SK-N-SH treated with all-trans-retinoic acid at 6 μM for 48 hours (cell line): ENCODE results near the gene CYSRT1.

Experiments used
- ATAC-seq: fragments of 200-7000 bp; cut with Tn5 transposase; 3 replicates; pipeline ENCODE4 v1.9.1; 2020; ENCODE audit warnings: mild to moderate bottlenecking, moderate library complexity
- ARNTL ChIP-seq: fragments of 450-650 bp; formaldehyde crosslinking; IDR thresholded peaks from 2 replicates; pipeline ENCODE4 v1.5.0; 2020; ENCODE audit warnings: low read depth, mild to moderate bottlenecking, moderate library complexity, borderline replicate concordance
- BACH2 ChIP-seq: fragments of 250-450 bp; sonication (Bioruptor Pico); IDR thresholded peaks from 2 replicates; pipeline ENCODE4 v1.9.0; 2021; ENCODE audit warnings: mild to moderate bottlenecking, borderline replicate concordance
- CSDC2 ChIP-seq: fragments of 250-450 bp; sonication (Bioruptor Pico); IDR thresholded peaks from 2 replicates; pipeline ENCODE4 v1.5.0; 2020; ENCODE audit warnings: mild to moderate bottlenecking, moderate library complexity
- CSRNP3 ChIP-seq: fragments of 250-450 bp; sonication (Bioruptor Pico); IDR thresholded peaks from 2 replicates; pipeline ENCODE4 v1.5.1; 2021; ENCODE audit warnings: mild to moderate bottlenecking, moderate library complexity
- GLIS3 ChIP-seq: fragments of 250-450 bp; sonication (Bioruptor Pico); IDR thresholded peaks from 2 replicates; pipeline ENCODE4 v1.5.0; 2020; ENCODE audit warnings: mild to moderate bottlenecking, moderate library complexity
- ISL1 ChIP-seq: fragments of 250-450 bp; sonication (Bioruptor Pico); IDR thresholded peaks from 2 replicates; pipeline ENCODE4 v2.1.2; 2022; ENCODE audit warnings: mild to moderate bottlenecking, moderate library complexity
- OSR1 ChIP-seq: fragments of 250-450 bp; sonication (Bioruptor Pico); IDR thresholded peaks from 2 replicates; pipeline ENCODE4 v1.8.0; 2022; ENCODE audit warnings: moderate library complexity, mild to moderate bottlenecking, inconsistent platforms
- PATZ1 ChIP-seq: fragments of 250-450 bp; sonication (Bioruptor Pico); IDR thresholded peaks from 2 replicates; pipeline ENCODE4 v1.8.0; 2020; ENCODE audit warnings: mild to moderate bottlenecking, moderate library complexity, borderline replicate concordance
- POU6F1 ChIP-seq: fragments of 250-450 bp; sonication (Bioruptor Pico); IDR thresholded peaks from 2 replicates; pipeline ENCODE4 v1.8.0; 2021; ENCODE audit warnings: low read depth, mild to moderate bottlenecking, moderate library complexity, borderline replicate concordance
- PPARA ChIP-seq: fragments of 250-450 bp; sonication (Bioruptor Pico); IDR thresholded peaks from 2 replicates; pipeline ENCODE4 v1.5.0; 2020; ENCODE audit warnings: mild to moderate bottlenecking, borderline replicate concordance
- RARB ChIP-seq: fragments of 250-450 bp; sonication (Bioruptor Pico); IDR thresholded peaks from 2 replicates; pipeline ENCODE4 v1.8.0; 2021; ENCODE audit warnings: mild to moderate bottlenecking, moderate library complexity
- SNAI2 ChIP-seq: fragments of 250-450 bp; sonication (Bioruptor Pico); IDR thresholded peaks from 2 replicates; pipeline ENCODE4 v1.5.0; 2020; ENCODE audit warnings: mild to moderate bottlenecking, moderate library complexity
- TOX ChIP-seq: fragments of 250-450 bp; sonication (Bioruptor Pico); IDR thresholded peaks from 2 replicates; pipeline ENCODE4 v1.8.0; 2021; ENCODE audit warnings: mild to moderate bottlenecking, moderate library complexity, borderline replicate concordance
- TSHZ2 ChIP-seq: fragments of 250-450 bp; sonication (Bioruptor Pico); IDR thresholded peaks from 2 replicates; pipeline ENCODE4 v1.5.0; 2020; ENCODE audit warnings: mild to moderate bottlenecking, moderate library complexity
- ZC3H10 ChIP-seq: fragments of 250-450 bp; sonication (Bioruptor Pico); IDR thresholded peaks from 2 replicates; pipeline ENCODE4 v1.5.1; 2021; ENCODE audit warnings: mild to moderate bottlenecking, moderate library complexity
- ZFP3 ChIP-seq: fragments of 250-450 bp; sonication (Bioruptor Pico); IDR thresholded peaks from 2 replicates; pipeline ENCODE4 v1.5.0; 2020; ENCODE audit warnings: mild to moderate bottlenecking, moderate library complexity
- ZFP30 ChIP-seq: fragments of 450-650 bp; formaldehyde crosslinking; IDR thresholded peaks from 2 replicates; pipeline ENCODE4 v1.5.0; 2022; ENCODE audit warnings: mild to moderate bottlenecking, moderate library complexity
- ZNF565 ChIP-seq: fragments of 450-650 bp; formaldehyde crosslinking; conservative IDR thresholded peaks from 2 replicates; pipeline ENCODE4 v1.5.0; 2020; ENCODE audit warnings: low read depth, mild to moderate bottlenecking, moderate library complexity
- ZNF8 ChIP-seq: fragments of 450-650 bp; formaldehyde crosslinking; IDR thresholded peaks from 2 replicates; pipeline ENCODE4 v1.5.0; 2020; ENCODE audit warnings: mild to moderate bottlenecking, moderate library complexity

The CYSRT1 gene

GRCh38 chr9:137224830-137225694 is at the start of gene CYSRT1:
Gene CYSRT1 (plus strand): TSS chr9:137225174. CDS start chr9:137225622, 448 bp downstream.
- TF ChIP-seq ISL1 (CRISPR knock-in tag) = no peak
- TF ChIP-seq POU6F1 (CRISPR knock-in tag) = no peak
- TF ChIP-seq ZNF8 = no peak
- TF ChIP-seq ZFP30 = no peak
- TF ChIP-seq ZFP3 = no peak
- TF ChIP-seq CSRNP3 (CRISPR knock-in tag) = no peak
- TF ChIP-seq ZNF565 = no peak
- TF ChIP-seq PATZ1 (CRISPR knock-in tag) = no peak
- no peak for TF ChIP-seq GLIS3
- no peak for TF ChIP-seq CSDC2 (CRISPR knock-in tag)
- TF ChIP-seq TSHZ2 (CRISPR knock-in tag) = no peak
- no peak for TF ChIP-seq BACH2 (CRISPR knock-in tag)
- no peak for TF ChIP-seq ARNTL (CRISPR knock-in tag)
- TF ChIP-seq TOX = no peak
- TF ChIP-seq ZC3H10 (CRISPR knock-in tag) = no peak
- TF ChIP-seq OSR1 = no peak
- TF ChIP-seq SNAI2 (CRISPR knock-in tag) = no peak
- TF ChIP-seq PPARA = no peak
- no peak for ATAC-seq

GRCh38 chr9:137175345-137175961 is 49.5 kb upstream of the CYSRT1 start:
- ATAC-seq = no peak
- TF ChIP-seq ARNTL (CRISPR knock-in tag) = no peak
- no peak for TF ChIP-seq RARB (CRISPR knock-in tag)
- TF ChIP-seq ZC3H10 (CRISPR knock-in tag) = no peak
- no peak for TF ChIP-seq CSDC2 (CRISPR knock-in tag)
- TF ChIP-seq CSRNP3 (CRISPR knock-in tag) = no peak
- no peak for TF ChIP-seq BACH2 (CRISPR knock-in tag)
- no peak for TF ChIP-seq TOX
- no peak for TF ChIP-seq OSR1
- TF ChIP-seq POU6F1 (CRISPR knock-in tag) = no peak
- no peak for TF ChIP-seq ZFP3
- no peak for TF ChIP-seq PPARA
- no peak for TF ChIP-seq PATZ1 (CRISPR knock-in tag)
- TF ChIP-seq SNAI2 (CRISPR knock-in tag) = no peak
- TF ChIP-seq ZNF565 = no peak
